Calu3 (cell line): ENCODE results near the gene B9D1. TPM values are rescaled to one million over a fixed set of nuclear protein-coding genes. Genes with fewer than 3 reads are reported as not detected.

Experiments
- BruUV-seq: library from RNA; stranded (reverse); fragments of 400-500 nt; replicated peaks from 2 replicates; lab custom pipeline; 2021; lab: Mats Ljungman, UMichigan
- CTCF ChIA-PET: fragments of 300-600 bp; sonication (Branson Sonifier 250); formaldehyde crosslinking; loops from one replicate; lab custom pipeline; 2022; ENCODE audit warnings: antibody characterized with exemption; lab: Charles Lee
- DNase-seq: peaks from one replicate; pipeline ENCODE4 v3.0.0; 2022
- H3K27ac Mint-ChIP-seq: one replicate; pipeline ENCODE4 v1.8.0; 2022; ENCODE audit warnings: mixed read lengths; ENCODE audit not compliant: unreplicated experiment
- H3K27me3 Mint-ChIP-seq: one replicate; pipeline ENCODE4 v1.8.0; 2022; ENCODE audit warnings: mixed read lengths; ENCODE audit not compliant: unreplicated experiment
- H3K36me3 Mint-ChIP-seq: one replicate; pipeline ENCODE4 v1.8.0; 2022; ENCODE audit warnings: mild to moderate bottlenecking, moderate library complexity, mixed read lengths; ENCODE audit not compliant: insufficient read depth, unreplicated experiment
- H3K4me1 Mint-ChIP-seq: one replicate; pipeline ENCODE4 v1.8.0; 2022; ENCODE audit warnings: mild to moderate bottlenecking, low read depth, mixed read lengths; ENCODE audit not compliant: unreplicated experiment
- H3K4me3 Mint-ChIP-seq: one replicate; pipeline ENCODE4 v1.8.0; 2022; ENCODE audit warnings: mild to moderate bottlenecking, low read depth, moderate library complexity, mixed read lengths; ENCODE audit not compliant: unreplicated experiment
- H3K9me3 Mint-ChIP-seq: one replicate; pipeline ENCODE4 v1.8.0; 2022; ENCODE audit warnings: low read depth, mixed read lengths; ENCODE audit not compliant: unreplicated experiment
- CTCF ChIP-seq: fragments of 200-600 bp; IDR thresholded peaks from one replicate; pipeline ENCODE4 v1.8.0; 2022; ENCODE audit warnings: antibody characterized with exemption; ENCODE audit not compliant: unreplicated experiment
- intact Hi-C: fragments of 100-400 bp; cut with micrococcal nuclease; formaldehyde crosslinking; loops from one replicate; pipeline ENCODE4 v1.10.0; 2022; ENCODE audit not compliant: unreplicated experiment
- total RNA-seq: library from RNA; stranded (reverse); gene quantifications from 2 replicates; pipeline ENCODE4 v1.2.3, GENCODE V29; 2022

Gene B9D1
- total RNA-seq, 1 experiment from 2014 or later: 14.1 TPM

GRCh38 chr17:19320876-19321275 lies 41.6 kb downstream of the B9D1 start:
- Mint-ChIP-seq H3K27me3 (no peaks in the 10 kb centered on the region), H3K36me3 (peaks cover 15% of the 10 kb centered on the region), H3K4me1 (no peaks in the 10 kb centered on the region), H3K27ac (no peak overlapping the region), H3K9me3 (no peaks in the 10 kb centered on the region), H3K4me3 (no peak overlapping the region)
- intact Hi-C loops: no loop called here
- no TSS peak for BruUV-seq
- DNase-seq: no peak
- no peak for TF ChIP-seq CTCF
- CTCF ChIA-PET: no interaction called here

GRCh38 chr17:19319771-19320505 lies 42.6 kb downstream of the B9D1 start:
- no peak for TF ChIP-seq CTCF
- no peaks in the 10 kb centered on the region for H3K4me1 Mint-ChIP-seq
- no peaks in the 10 kb centered on the region for H3K27me3 Mint-ChIP-seq
- CTCF ChIA-PET: no interaction called here
- BruUV-seq: no TSS peak
- no peak for DNase-seq
- no peaks in the 10 kb centered on the region for H3K9me3 Mint-ChIP-seq
- no peak overlapping the region for H3K27ac Mint-ChIP-seq
- peaks cover 17% of the 10 kb centered on the region for H3K36me3 Mint-ChIP-seq
- intact Hi-C loops: no loop called here
- H3K4me3 Mint-ChIP-seq: no peak overlapping the region

DNA sequence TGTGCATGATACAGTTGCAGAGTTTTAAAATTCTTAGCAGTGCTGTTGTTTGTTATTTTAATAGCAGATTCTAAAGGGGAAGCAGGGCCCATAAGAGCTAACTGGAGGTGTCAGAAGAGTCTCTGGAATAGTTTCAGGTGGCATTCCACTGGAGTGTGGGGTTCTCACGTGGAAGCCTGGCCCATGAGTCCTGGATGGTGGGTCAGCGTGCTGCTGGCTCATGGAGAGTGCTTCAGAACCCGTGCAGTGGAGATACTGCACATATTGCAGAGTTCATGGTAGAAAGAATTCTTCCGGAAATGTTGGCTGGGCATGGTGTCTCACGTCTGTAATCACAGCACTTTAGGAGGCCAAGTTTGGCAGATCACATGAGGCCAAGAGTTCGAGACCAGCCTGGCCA lies 43.9 kb downstream of the B9D1 start:
- Mint-ChIP-seq H3K27ac (no peak overlapping the region), H3K4me3 (no peak overlapping the region), H3K27me3 (no peaks in the 10 kb centered on the region), H3K9me3 (no peaks in the 10 kb centered on the region), H3K4me1 (no peaks in the 10 kb centered on the region), H3K36me3 (peaks cover 26% of the 10 kb centered on the region)
- DNase-seq: no peak
- intact Hi-C loops: no loop called here
- TF ChIP-seq CTCF: no peak
- CTCF ChIA-PET: no interaction called here
- no TSS peak for BruUV-seq

DNA sequence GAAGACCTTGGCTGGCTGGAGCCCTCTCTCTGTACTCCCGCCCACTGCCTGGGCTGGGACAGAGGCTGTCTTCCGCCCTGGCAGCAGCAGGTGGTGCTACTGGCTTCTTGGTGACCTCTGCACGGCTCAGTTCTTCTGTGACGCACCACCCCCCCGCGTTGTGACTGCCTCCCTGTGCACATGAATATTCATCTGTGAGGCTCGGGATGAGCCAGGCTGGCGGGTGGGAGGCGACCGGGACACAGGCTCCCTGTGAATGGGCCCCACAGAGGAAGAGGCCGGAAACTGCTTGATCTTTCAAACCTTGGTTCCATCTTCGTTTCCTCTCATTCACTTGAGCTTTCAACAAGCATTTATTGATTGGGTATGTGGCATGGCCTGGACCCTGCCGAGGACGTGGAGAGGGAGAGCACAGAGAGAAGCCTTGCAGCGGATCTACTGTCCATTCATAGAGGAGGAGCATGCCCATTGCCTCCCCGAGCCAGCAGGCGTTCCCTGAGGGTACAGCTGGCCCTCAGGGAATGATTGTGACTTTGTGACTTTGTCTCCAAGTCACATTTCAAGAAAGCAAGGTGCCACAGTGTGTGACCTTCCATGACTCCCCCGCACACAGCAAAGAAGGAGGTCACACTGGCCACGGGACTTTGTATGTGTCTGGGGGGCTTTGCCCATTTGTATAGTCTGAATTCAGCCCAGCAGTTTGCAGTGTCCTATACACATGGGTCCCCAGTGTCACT lies 45.0 kb downstream of the B9D1 start:
- no peak for DNase-seq
- no peak for TF ChIP-seq CTCF
- H3K27me3 Mint-ChIP-seq: no peaks in the 10 kb centered on the region
- no peak overlapping the region for H3K27ac Mint-ChIP-seq
- intact Hi-C loops: no loop called here
- no peaks in the 10 kb centered on the region for H3K4me1 Mint-ChIP-seq
- CTCF ChIA-PET: no interaction called here
- H3K9me3 Mint-ChIP-seq: no peaks in the 10 kb centered on the region
- peaks cover 26% of the 10 kb centered on the region for H3K36me3 Mint-ChIP-seq
- BruUV-seq: no TSS peak
- H3K4me3 Mint-ChIP-seq: no peak overlapping the region
